Sigmoid colon (tissue), 4 donors: ENCODE measurements around the gene E2F2.

Experiments used
- POLR2A ChIP-seq, 2 donors: fragments of 450-650 bp; IDR thresholded peaks; one replicate each; pipeline ENCODE4 v1.6.1; 2016; ENCODE audit warnings: antibody characterized with exemption in 2 of 2, mild to moderate bottlenecking in 2 of 2, moderate library complexity in 2 of 2
- POLR2AphosphoS5 ChIP-seq, 4 donors: sonication (generic); formaldehyde crosslinking; IDR thresholded peaks; one replicate each; pipeline ENCODE4 v1.6.1; 2017; ENCODE audit warnings: antibody characterized with exemption in 4 of 4
- TF ChIP-seq, protein P1 (sequence below), 4 experiments: fragments of 450-650 bp in 3 of 4; fragments of 200-600 bp in 1 of 4; IDR thresholded peaks; one replicate each; pipeline ENCODE4 v1.5.1; 2016 to 2019; ENCODE audit warnings: antibody characterized with exemption in 4 of 4, mild to moderate bottlenecking in 3 of 4, moderate library complexity in 2 of 4

- TF ChIP-seq, protein P1, sequence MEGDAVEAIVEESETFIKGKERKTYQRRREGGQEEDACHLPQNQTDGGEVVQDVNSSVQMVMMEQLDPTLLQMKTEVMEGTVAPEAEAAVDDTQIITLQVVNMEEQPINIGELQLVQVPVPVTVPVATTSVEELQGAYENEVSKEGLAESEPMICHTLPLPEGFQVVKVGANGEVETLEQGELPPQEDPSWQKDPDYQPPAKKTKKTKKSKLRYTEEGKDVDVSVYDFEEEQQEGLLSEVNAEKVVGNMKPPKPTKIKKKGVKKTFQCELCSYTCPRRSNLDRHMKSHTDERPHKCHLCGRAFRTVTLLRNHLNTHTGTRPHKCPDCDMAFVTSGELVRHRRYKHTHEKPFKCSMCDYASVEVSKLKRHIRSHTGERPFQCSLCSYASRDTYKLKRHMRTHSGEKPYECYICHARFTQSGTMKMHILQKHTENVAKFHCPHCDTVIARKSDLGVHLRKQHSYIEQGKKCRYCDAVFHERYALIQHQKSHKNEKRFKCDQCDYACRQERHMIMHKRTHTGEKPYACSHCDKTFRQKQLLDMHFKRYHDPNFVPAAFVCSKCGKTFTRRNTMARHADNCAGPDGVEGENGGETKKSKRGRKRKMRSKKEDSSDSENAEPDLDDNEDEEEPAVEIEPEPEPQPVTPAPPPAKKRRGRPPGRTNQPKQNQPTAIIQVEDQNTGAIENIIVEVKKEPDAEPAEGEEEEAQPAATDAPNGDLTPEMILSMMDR (IDR thresholded peaks at IDR 0.05): no peak
- TF ChIP-seq POLR2A (IDR thresholded peaks at IDR 0.05) (no peak), POLR2AphosphoS5 (IDR thresholded peaks at IDR 0.05) (no peak)
These were observed 34.7 kb upstream of the E2F2 start for GRCh38 chr1:23565776-23566175.
